Ovary (tissue), 3 donors: Measurements from ENCODE around the gene CYP4F12.

Experiments used
- EP300 ChIP-seq: sonication (generic); formaldehyde crosslinking; IDR thresholded peaks from one replicate; pipeline ENCODE4 v1.6.1; 2017; ENCODE audit warnings: antibody characterized with exemption
- POLR2A ChIP-seq: fragments of 450-650 bp; IDR thresholded peaks from one replicate; pipeline ENCODE4 v1.6.1; 2017; ENCODE audit warnings: antibody characterized with exemption, mild to moderate bottlenecking, moderate library complexity
- TF ChIP-seq, protein P1 (sequence below), 3 donors: fragments of 450-650 bp in 2 of 3; fragments of 200-600 bp in 1 of 3; IDR thresholded peaks; one replicate each; pipeline versions ENCODE4 v1.5.1 to v1.8.0; 2016 to 2022; ENCODE audit warnings: antibody characterized with exemption in 3 of 3, mild to moderate bottlenecking in 1 of 3
- donor health status: DM: no; HTN: no; CAD: no.

DNA sequence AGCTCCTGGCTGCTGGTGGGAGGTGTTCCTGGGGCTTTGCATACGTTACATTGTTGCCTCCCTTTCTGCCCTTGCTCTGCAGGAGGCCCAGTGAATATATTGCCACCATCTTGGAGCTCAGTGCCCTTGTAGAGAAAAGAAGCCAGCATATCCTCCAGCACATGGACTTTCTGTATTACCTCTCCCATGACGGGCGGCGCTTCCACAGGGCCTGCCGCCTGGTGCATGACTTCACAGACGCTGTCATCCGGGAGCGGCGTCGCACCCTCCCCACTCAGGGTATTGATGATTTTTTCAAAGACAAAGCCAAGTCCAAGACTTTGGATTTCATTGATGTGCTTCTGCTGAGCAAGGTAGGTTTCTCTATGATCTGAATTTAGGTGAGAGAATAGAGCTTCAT, 10.5 kb downstream of the CYP4F12 start:
- TF ChIP-seq, protein P1, sequence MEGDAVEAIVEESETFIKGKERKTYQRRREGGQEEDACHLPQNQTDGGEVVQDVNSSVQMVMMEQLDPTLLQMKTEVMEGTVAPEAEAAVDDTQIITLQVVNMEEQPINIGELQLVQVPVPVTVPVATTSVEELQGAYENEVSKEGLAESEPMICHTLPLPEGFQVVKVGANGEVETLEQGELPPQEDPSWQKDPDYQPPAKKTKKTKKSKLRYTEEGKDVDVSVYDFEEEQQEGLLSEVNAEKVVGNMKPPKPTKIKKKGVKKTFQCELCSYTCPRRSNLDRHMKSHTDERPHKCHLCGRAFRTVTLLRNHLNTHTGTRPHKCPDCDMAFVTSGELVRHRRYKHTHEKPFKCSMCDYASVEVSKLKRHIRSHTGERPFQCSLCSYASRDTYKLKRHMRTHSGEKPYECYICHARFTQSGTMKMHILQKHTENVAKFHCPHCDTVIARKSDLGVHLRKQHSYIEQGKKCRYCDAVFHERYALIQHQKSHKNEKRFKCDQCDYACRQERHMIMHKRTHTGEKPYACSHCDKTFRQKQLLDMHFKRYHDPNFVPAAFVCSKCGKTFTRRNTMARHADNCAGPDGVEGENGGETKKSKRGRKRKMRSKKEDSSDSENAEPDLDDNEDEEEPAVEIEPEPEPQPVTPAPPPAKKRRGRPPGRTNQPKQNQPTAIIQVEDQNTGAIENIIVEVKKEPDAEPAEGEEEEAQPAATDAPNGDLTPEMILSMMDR (IDR thresholded peaks at IDR 0.05) = no peak
- no peak for TF ChIP-seq EP300
- TF ChIP-seq POLR2A = no peak
